Spleen (tissue), 11 donors: ENCODE measurements around the gene TNPO1. TPM values are rescaled to one million over a fixed set of nuclear protein-coding genes. Genes with fewer than 3 reads are reported as not detected.

Experiments used
- DNase-seq: peaks from one replicate; pipeline ENCODE4 v3.0.0-alpha.2; 2020
- H3K27ac ChIP-seq, 8 donors: fragments of 200-600 bp; sonication (generic) in 7 of 8; 1 replicate in 4 of 8; 2 replicates in 4 of 8; pipeline versions ENCODE4 v1.5.0 to v1.8.0; 2016 to 2021; ENCODE audit warnings: inconsistent platforms in 4 of 8, mild to moderate bottlenecking in 4 of 8, moderate library complexity in 1 of 8
- H3K27me3 ChIP-seq, 7 donors: fragments of 200-600 bp; sonication (generic) in 6 of 7; replicated peaks in 1 of 7; 1 replicate in 4 of 7; 2 replicates in 3 of 7; pipeline versions ENCODE4 v1.5.0 to v1.8.0; 2016 to 2021; ENCODE audit warnings: inconsistent platforms in 3 of 7, mild to moderate bottlenecking in 1 of 7
- H3K36me3 ChIP-seq, 6 donors: fragments of 200-600 bp; sonication (generic) in 5 of 6; 1 replicate in 4 of 6; 2 replicates in 2 of 6; pipeline versions ENCODE4 v1.5.0 to v1.8.0; 2016 to 2021; ENCODE audit warnings: inconsistent platforms in 2 of 6
- H3K4me1 ChIP-seq, 6 donors: fragments of 200-600 bp; sonication (generic) in 5 of 6; 1 replicate in 3 of 6; 2 replicates in 3 of 6; pipeline versions ENCODE4 v1.5.0 to v1.8.0; 2016 to 2021; ENCODE audit warnings: inconsistent platforms in 3 of 6
- H3K4me3 ChIP-seq, 8 donors: fragments of 200-600 bp; sonication (generic) in 7 of 8; 1 replicate in 4 of 8; 2 replicates in 4 of 8; pipeline versions ENCODE4 v1.5.0 to v1.8.0; 2016 to 2021; ENCODE audit warnings: inconsistent platforms in 4 of 8, mild to moderate bottlenecking in 4 of 8, moderate library complexity in 2 of 8
- H3K9me3 ChIP-seq, 8 donors: fragments of 200-600 bp; sonication (generic) in 7 of 8; 1 replicate in 4 of 8; 2 replicates in 4 of 8; pipeline versions ENCODE4 v1.5.0 to v1.8.0; 2016 to 2021; ENCODE audit warnings: inconsistent platforms in 4 of 8
- POLR2A ChIP-seq, 3 donors: fragments of 450-650 bp; IDR thresholded peaks; one replicate each; pipeline ENCODE4 v1.5.1; 2017; ENCODE audit warnings: antibody characterized with exemption in 3 of 3, mild to moderate bottlenecking in 1 of 3
- POLR2AphosphoS5 ChIP-seq, 3 donors: sonication (generic); formaldehyde crosslinking; IDR thresholded peaks; one replicate each; pipeline ENCODE4 v1.5.1; 2017; ENCODE audit warnings: antibody characterized with exemption in 3 of 3
- WGBS, 5 donors: extraction: QIAGEN DNeasy Blood & Tissue Kit in 3 of 5; methylation state at CpG; one replicate each; pipeline versions ENCODE4 v1.1.5 to v1.1.7; 2013 to 2018; 5-methylcytosine and 5-hydroxymethylcytosine counted together
- intact Hi-C: fragments of 100-400 bp; cut with DNase I; formaldehyde crosslinking; loops from one replicate; pipeline ENCODE4 v1.15.0; 2023; ENCODE audit warnings: low total_unique reads
- polyA plus RNA-seq, 3 donors: library from polyadenylated mRNA; stranded (reverse); fragments of 200-250 nt; gene quantifications; one replicate each; pipeline ENCODE4 v1.2.1, GENCODE V29; 2013
- total RNA-seq, 7 donors: library from RNA; depleted of rRNA in 3 of 7; stranded (reverse); fragments of >200 nt in 3 of 7; fragmentation: NEBNext Ultra II Directional in 4 of 7; extraction: Animal tissue kit (Norgen Biotek cat#: 25700) in 4 of 7; gene quantifications; one replicate each; pipeline versions ENCODE4 v1.1.0 to v1.2.1, GENCODE V29; 2016 to 2021
- TF ChIP-seq, protein P1 (sequence below), 11 experiments: fragments of 200-600 bp in 7 of 11; fragments of 450-650 bp in 4 of 11; sonication (generic) in 4 of 11; IDR thresholded peaks in 8 of 11; conservative IDR thresholded peaks in 3 of 11; 1 replicate in 7 of 11; 2 replicates in 4 of 11; pipeline versions ENCODE4 v1.4.0 to v1.8.0; 2016 to 2021; ENCODE audit warnings: antibody characterized with exemption in 11 of 11, inconsistent platforms in 4 of 11, mild to moderate bottlenecking in 1 of 11
- donor health status: healthy with polysubstance abuse.
- donor health status: DM: no; HTN: no; CAD: no; lungs with moderate emphysema.
- donor health status: DM: no; HTN: no; CAD: no.
- donor health status: Bipolar disorder and iron deficiency.
- donor health status: healthy.
- donor health status: DM: no; HTN: no; CAD: no.
- donor health status: DM: yes; HTN: yes; CAD: no.

The TNPO1 gene
- total and polyA plus RNA-seq, 10 donors: 5.7 to 192 (median 85.7) TPM

DNA sequence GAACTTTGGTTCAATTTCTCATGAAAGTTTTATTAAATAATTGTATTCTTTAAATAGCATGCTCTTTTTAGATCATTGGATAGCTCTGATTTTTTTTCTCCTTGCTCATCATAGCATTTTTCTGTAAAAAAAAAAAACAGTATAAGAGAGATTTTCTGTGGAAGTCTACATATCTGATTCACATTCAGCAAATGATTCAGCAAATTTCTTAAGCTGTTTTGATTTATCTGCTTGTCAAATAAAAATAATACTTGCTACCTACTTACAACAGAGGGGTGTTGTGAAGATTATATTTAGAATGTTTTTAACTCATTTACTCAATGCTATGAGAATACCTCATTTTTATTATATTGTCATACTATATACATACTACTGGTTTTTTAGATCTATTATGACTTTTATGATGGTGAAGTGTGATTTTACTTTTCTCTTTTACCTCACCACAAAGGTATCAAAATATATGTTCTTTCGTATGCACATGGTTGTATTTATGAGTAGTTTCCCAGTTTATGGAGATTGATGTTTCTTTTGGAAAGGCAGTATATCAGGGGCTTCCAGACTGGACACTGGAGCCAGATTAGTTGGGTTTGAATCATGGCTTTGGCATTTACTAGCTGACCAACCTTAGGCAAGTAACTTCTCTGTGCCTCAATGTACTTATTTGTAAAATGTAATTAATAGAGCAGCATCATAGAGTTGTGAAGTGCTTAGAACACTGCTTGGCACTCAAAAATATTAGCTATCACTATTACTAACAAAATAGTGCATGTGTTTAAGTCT is 25.5 kb downstream of the TNPO1 start:
- peaks cover 0 to 63% (median 30%) of the 10 kb centered on the region in 6 donors for H3K4me1 ChIP-seq
- H3K9me3 ChIP-seq: no peaks in the 10 kb centered on the region
- no peak for DNase-seq
- no peaks in the 10 kb centered on the region for H3K27me3 ChIP-seq
- no peaks in the 10 kb centered on the region for H3K36me3 ChIP-seq
- no peak for TF ChIP-seq POLR2A (IDR thresholded peaks at IDR 0.05)
- TF ChIP-seq, protein P1, sequence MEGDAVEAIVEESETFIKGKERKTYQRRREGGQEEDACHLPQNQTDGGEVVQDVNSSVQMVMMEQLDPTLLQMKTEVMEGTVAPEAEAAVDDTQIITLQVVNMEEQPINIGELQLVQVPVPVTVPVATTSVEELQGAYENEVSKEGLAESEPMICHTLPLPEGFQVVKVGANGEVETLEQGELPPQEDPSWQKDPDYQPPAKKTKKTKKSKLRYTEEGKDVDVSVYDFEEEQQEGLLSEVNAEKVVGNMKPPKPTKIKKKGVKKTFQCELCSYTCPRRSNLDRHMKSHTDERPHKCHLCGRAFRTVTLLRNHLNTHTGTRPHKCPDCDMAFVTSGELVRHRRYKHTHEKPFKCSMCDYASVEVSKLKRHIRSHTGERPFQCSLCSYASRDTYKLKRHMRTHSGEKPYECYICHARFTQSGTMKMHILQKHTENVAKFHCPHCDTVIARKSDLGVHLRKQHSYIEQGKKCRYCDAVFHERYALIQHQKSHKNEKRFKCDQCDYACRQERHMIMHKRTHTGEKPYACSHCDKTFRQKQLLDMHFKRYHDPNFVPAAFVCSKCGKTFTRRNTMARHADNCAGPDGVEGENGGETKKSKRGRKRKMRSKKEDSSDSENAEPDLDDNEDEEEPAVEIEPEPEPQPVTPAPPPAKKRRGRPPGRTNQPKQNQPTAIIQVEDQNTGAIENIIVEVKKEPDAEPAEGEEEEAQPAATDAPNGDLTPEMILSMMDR (IDR thresholded peaks at IDR 0.05 in 8 of 11, conservative IDR thresholded peaks at IDR 0.05 in 3 of 11): no peak
- no peak for TF ChIP-seq POLR2AphosphoS5 (IDR thresholded peaks at IDR 0.05)
- intact Hi-C loops: no loop called here
- WGBS, 5 donors: 92 to 100% (median 99%) methylated on average over 1 of the region's 1 CpG
- H3K27ac ChIP-seq: peak overlapping the region in 2 of 8 donors; percentile 52 to 69
- no peak overlapping the region for H3K4me3 ChIP-seq

DNA sequence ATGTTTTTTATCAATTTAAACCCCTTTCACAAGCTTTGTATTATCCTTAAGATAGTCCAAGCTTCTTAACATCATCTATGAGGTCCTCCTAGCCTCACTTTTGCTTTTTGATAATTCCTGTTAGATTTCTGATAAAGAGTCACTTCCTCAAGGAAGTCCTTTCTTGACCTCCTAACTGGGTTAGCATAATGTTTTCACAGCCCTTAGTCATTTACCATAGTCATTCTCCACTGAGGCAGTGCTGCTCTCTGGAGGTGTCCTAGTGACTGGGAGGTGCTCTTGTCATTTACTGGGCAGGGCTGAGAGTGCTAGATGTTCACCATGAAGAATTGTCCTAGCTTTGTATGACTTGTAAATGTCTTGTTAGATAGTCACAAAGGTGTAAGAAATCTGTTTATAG is 26.4 kb downstream of the TNPO1 start:
- peaks cover 5 to 63% (median 36%) of the 10 kb centered on the region in 6 donors for H3K4me1 ChIP-seq
- H3K27ac ChIP-seq: peak overlapping the region in 4 of 8 donors; percentile 22 to 69 (median 40)
- no peak overlapping the region for H3K4me3 ChIP-seq
- intact Hi-C loops: no loop called here
- no peaks in the 10 kb centered on the region for H3K27me3 ChIP-seq
- H3K36me3 ChIP-seq: no peaks in the 10 kb centered on the region
- no peak for DNase-seq
- TF ChIP-seq POLR2A (IDR thresholded peaks at IDR 0.05) (no peak), POLR2AphosphoS5 (IDR thresholded peaks at IDR 0.05) (no peak)
- TF ChIP-seq, protein P1 (IDR thresholded peaks at IDR 0.05 in 8 of 11, conservative IDR thresholded peaks at IDR 0.05 in 3 of 11): no peak
- H3K9me3 ChIP-seq: no peaks in the 10 kb centered on the region

DNA sequence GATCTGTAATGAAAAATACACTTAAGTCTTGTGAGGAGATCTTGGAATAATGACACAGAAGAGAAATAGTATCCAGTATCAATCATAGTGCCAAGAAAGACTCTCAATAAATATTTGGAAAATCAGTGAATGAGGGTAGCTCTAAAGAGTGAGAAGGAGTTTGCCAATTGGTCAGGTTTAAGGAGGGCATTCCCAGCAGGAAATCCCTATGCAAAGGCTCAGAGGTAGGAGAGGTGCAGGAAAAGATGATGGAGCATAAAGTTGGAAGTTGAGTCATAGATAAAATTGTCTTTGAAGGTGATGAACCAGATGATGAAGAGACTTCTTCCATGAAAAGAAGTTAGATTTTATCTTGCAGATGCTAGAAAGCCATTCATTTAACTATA is 27.8 kb downstream of the TNPO1 start:
- no peak for DNase-seq
- Histone ChIP-seq H3K4me1 (peaks cover 5 to 65% (median 39%) of the 10 kb centered on the region in 6 donors), H3K36me3 (no peaks in the 10 kb centered on the region), H3K27me3 (no peaks in the 10 kb centered on the region), H3K4me3 (no peak overlapping the region), H3K27ac (peak overlapping the region in 3 of 8 donors; percentile 10 to 69 (median 52)), H3K9me3 (no peaks in the 10 kb centered on the region)
- TF ChIP-seq, protein P1 (IDR thresholded peaks at IDR 0.05 in 8 of 11, conservative IDR thresholded peaks at IDR 0.05 in 3 of 11): no peak
- TF ChIP-seq POLR2A (IDR thresholded peaks at IDR 0.05) (no peak), POLR2AphosphoS5 (IDR thresholded peaks at IDR 0.05) (no peak)
- intact Hi-C loops: no loop called here

DNA sequence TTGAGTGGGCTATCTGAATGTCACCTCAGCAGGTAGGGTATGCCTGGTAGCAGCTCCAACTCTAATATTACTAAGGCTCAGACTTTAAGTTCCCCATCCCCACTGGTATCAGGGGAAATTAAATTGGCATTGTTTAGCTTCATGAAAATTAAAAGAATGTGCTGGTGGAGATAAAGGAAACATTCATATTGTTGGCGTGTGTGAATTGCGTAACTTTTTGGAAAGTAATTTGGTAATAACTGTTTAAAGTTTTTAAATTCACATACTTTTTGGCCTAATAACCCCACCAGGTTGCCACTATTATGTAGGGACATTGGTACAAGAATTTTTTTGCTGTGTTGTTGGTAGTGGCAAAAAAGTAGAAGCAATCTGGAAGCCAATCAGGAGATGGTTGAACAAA is 29.4 kb downstream of the TNPO1 start:
- no peak overlapping the region for H3K27ac ChIP-seq
- no peaks in the 10 kb centered on the region for H3K27me3 ChIP-seq
- H3K4me3 ChIP-seq: no peak overlapping the region
- TF ChIP-seq, protein P1 (IDR thresholded peaks at IDR 0.05 in 8 of 11, conservative IDR thresholded peaks at IDR 0.05 in 3 of 11): no peak
- TF ChIP-seq POLR2AphosphoS5 (IDR thresholded peaks at IDR 0.05) (no peak), POLR2A (IDR thresholded peaks at IDR 0.05) (no peak)
- 58 to 88% (median 75%) methylated on average over 2 of the region's 2 CpGs for WGBS, 5 donors
- peaks cover 21 to 82% (median 56%) of the 10 kb centered on the region in 6 donors for H3K4me1 ChIP-seq
- no peaks in the 10 kb centered on the region for H3K36me3 ChIP-seq
- H3K9me3 ChIP-seq: no peaks in the 10 kb centered on the region
- intact Hi-C loops: no loop called here
- DNase-seq: no peak
